GM19372 (cell line): Measurements from ENCODE around the gene RPN2.

Experiments
- ATAC-seq: cut with Tn5 transposase; IDR thresholded peaks from one replicate; pipeline ENCODE4 v1.9.1; 2021; ENCODE audit warnings: mild to moderate bottlenecking, low read depth, moderate library complexity; ENCODE audit not compliant: unreplicated experiment

Gene RPN2

GRCh38 chr20:37209193-37209592 lies 30.1 kb downstream of the RPN2 start:
- no peak for ATAC-seq

- ATAC-seq, result no peak
Measured at GRCh38 chr20:37209661-37210314, 30.7 kb downstream of the RPN2 start.

GRCh38 chr20:37218441-37218840 lies 39.3 kb downstream of the RPN2 start:
- ATAC-seq, result no peak

GRCh38 chr20:37218976-37219375 lies 39.8 kb downstream of the RPN2 start:
- no peak for ATAC-seq

- no peak for ATAC-seq
Measured at GRCh38 chr20:37219751-37220668, 40.9 kb downstream of the RPN2 start.

- ATAC-seq, result no peak
Measured at GRCh38 chr20:37220731-37221130, 41.6 kb downstream of the RPN2 start.

GRCh38 chr20:37222086-37222485 lies 43.0 kb downstream of the RPN2 start:
- ATAC-seq, result no peak

- no peak for ATAC-seq
Measured at GRCh38 chr20:37223053-37223452, 43.9 kb downstream of the RPN2 start.

GRCh38 chr20:37225146-37225545 lies 46.0 kb downstream of the RPN2 start:
- no peak for ATAC-seq

GRCh38 chr20:37226889-37227288 lies 47.8 kb downstream of the RPN2 start:
- no peak for ATAC-seq

- no peak for ATAC-seq
Measured at GRCh38 chr20:37228082-37228481, 49.0 kb downstream of the RPN2 start.

GRCh38 chr20:37228656-37229055 lies 49.5 kb downstream of the RPN2 start:
- no peak for ATAC-seq

- no peak for ATAC-seq
Measured at GRCh38 chr20:37229357-37229756, 50.2 kb downstream of the RPN2 start.

GRCh38 chr20:37230200-37230599 lies 51.1 kb downstream of the RPN2 start:
- no peak for ATAC-seq

GRCh38 chr20:37231947-37232630 lies 53.0 kb downstream of the RPN2 start:
- no peak for ATAC-seq

- ATAC-seq, result no peak
Measured at GRCh38 chr20:37233548-37234253, 54.6 kb downstream of the RPN2 start.

GRCh38 chr20:37234254-37234581 lies 55.1 kb downstream of the RPN2 start:
- ATAC-seq, result no peak

- no peak for ATAC-seq
Measured at GRCh38 chr20:37235065-37235464, 55.9 kb downstream of the RPN2 start.

GRCh38 chr20:37236462-37236861 lies 57.3 kb downstream of the RPN2 start:
- ATAC-seq, result no peak

GRCh38 chr20:37237656-37238055 lies 58.5 kb downstream of the RPN2 start:
- ATAC-seq, result no peak

GRCh38 chr20:37238426-37238825 lies 59.3 kb downstream of the RPN2 start:
- ATAC-seq, result no peak
